ENCODE measurements around the gene ADSS2.
"Not testable (repeated sequence)": the region's sequence is repeated elsewhere in the genome, so short reads cannot be mapped to it uniquely, and the experiment has no call there.

Gene ADSS2

DNA sequence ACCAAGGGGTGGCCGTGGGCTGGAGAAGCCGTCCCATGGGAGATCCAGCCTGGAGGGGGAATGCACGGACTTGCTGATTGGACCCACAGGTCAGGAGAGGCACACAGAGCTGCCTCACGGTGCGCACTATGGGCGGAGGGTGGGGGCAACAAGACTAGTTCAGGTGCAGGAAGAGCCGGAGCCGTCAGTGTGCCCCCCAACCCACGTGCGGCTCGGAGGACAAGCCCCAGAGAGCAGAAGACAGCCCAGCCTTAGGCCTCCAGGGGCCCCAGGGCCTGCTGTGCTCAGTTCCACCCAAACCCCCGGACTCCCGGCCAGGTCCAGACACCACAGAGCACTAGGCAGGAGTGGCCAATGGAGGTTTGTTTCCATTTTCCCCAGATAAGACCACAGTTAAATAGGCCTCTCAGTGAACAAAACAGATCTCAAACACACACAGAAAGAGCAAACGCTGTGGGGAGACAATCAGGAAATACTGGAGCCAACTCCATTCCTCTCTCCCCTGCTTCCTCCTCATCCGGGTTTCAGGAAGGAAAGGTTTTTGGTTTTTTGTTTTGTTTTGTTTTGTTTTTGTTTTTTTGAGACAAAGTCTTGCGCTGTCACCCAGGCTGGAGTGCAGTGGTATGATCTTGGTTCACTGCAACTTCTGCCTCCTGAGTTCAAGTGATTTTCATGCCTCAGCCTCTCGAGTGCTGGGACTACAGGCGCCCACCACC, 84.2 kb downstream of the ADSS2 start:
- DNase-seq (ENCODE audit: low read depth in 2 of 2) = no peak

DNA sequence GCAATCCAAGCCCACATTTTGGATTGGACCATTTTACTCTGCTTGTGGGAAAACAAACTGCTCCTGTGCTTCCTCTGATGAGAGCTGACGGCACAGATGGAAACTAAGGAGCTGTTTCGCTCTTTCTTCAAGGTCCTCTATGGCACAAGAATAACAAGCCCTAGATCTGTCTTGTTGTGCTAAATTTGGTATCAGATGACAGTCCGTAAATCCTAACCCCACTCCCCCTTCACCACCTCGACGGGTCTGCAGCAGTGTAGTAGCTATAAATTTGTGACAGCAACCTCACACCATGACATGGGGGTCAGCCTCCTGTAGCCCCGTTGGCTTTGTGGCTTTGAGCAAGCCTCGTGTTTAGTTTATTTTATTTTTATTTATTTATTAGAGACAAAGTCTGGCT, 85.9 kb downstream of the ADSS2 start:
- no peak for DNase-seq (ENCODE audit: low read depth in 2 of 2)

DNA sequence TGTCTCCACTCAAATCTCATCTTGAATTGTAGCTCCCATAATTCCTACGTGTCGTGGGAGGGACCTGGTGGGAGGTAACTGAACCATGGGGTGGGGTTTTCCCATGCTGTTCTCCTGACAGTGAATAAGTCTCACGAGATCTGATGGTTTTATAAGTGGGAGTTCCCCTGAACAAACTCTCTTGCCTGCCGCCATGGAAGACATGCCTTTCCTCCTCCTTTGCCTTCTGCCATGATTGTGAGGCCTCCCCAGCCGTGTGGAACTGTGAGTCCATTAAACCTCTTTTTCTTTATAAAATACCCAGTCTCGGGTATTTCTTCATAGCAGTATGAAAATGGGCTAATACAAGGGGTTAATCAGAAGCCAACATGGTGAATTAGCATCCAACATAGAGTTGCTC, 86.4 kb downstream of the ADSS2 start:
- DNase-seq (ENCODE audit: low read depth in 2 of 2) = not testable (repeated sequence)

DNA sequence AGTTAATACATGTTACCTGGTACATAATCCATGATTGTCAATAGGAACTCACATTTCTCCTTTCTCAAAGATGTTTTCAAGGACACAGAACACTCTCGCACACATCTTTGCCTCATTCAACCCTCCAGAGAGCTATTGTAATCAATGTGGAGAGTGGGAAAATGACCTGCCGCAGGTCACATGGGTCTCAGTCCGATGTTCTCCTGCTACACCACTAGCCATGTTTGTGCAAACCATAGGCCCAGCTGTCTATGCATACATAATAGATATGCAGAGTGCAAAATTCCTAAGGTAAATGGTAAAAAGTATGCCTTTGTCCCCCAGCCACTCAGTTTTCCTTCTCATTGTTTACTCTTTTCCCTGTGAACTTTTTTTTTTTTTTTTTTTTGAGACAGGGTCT, 89.2 kb downstream of the ADSS2 start:
- DNase-seq (ENCODE audit: low read depth in 2 of 2) = no peak

DNA sequence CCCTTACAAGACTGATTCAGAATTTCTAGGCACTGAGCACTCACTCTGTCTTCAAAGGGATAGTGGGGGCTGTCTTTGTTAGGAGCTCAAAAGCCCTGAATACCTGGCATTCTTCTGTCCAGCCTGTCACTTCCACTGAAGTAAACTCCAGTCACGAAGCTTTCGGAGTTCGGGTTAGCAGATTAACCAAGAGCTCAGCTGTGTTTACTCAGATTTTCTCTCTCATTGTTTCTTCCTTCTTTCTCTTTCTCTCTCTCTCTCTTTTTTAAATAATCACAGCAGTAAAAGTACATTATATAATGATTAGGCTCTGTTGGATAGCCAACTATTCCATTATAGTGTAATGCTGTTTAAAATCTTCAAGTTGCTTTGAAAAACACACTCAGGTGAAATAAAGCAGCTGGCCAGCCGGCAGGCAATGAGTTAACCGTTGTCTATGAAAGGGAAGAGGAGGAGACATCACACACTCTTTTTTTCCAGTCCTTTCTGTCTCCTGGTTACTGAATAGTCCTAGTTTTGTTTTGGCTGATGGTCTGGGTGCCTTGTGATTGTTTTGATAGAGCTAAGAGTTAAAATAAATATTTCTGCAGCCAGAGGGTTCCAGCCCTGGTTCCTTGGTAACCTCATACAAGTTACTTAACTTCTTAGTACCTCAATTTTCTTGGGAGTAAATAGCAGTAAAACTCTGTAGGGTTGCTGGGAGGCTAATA, 89.8 kb downstream of the ADSS2 start:
- DNase-seq (ENCODE audit: low read depth in 2 of 2) = no peak

Measured in stimulated activated CD4-positive, alpha-beta T cell treated with anti-CD3 and anti-CD28 coated beads, Interleukin-1b, Interleukin-23, amount 100 ng/mL, for 1 hour (primary cell).